ENCODE data around the gene GSTM4. TPM values are rescaled to one million over a fixed set of nuclear protein-coding genes. Genes with fewer than 3 reads are reported as not detected.

Gene GSTM4
- total and polyA plus RNA-seq, 2 donors (not counting 1 experiment from before 2014, with no cell fraction given), result 28.6 to 56.5 TPM

GRCh38 chr1:109622137-109622892 is 33.6 kb upstream of the GSTM4 start:
- TF ChIP-seq CTCF (IDR thresholded peaks at IDR 0.05) (no peak), EZH2 (IDR thresholded peaks at IDR 0.05; ENCODE audit: borderline replicate concordance, insufficient read depth, low read depth, low read length, poor library complexity, severe bottlenecking) (no peak)
- peak overlapping the region; percentile 3 for H2AFZ ChIP-seq (ENCODE audit: insufficient read depth, low read depth, low read length, poor library complexity, severe bottlenecking)
- peak overlapping the region; percentile 99 for H3K4me3 Mint-ChIP-seq
- peak overlapping the region in 1 of 2 donors; percentile 64 for H3K27ac ChIP-seq (ENCODE audit: low read length in 2 of 2)
- no peaks in the 10 kb centered on the region for H3K27me3 ChIP-seq (replicated peaks in 1 of 4; ENCODE audit: control extremely low read depth in 1 of 4, control insufficient read depth in 3 of 4, insufficient read depth in 4 of 4, low read length in 3 of 4)
- peak overlapping the region; percentile 100 for H3K4me2 ChIP-seq (replicated peaks; ENCODE audit: low read depth, low read length, poor library complexity, severe bottlenecking)
- peak overlapping the region; percentile 84 for H3K27ac Mint-ChIP-seq
- DNase-seq (no peak), ATAC-seq (ENCODE audit: low read depth) (no peak)
- peak overlapping the region in 1 of 5 experiments; percentile 70 for H3K4me3 ChIP-seq (ENCODE audit: control extremely low read depth in 1 of 5, extremely low read depth in 1 of 5, insufficient read depth in 1 of 5, low read depth in 2 of 5, low read length in 4 of 5)
- intact Hi-C loops (cut with micrococcal nuclease), result loop anchor here (5.0 kb wide), 1 partner anchor 130 kb away; the partner anchor contains the start of gene CYB561D1
- H3K4me1 ChIP-seq (ENCODE audit: control insufficient read depth in 2 of 2, insufficient read depth in 2 of 2, low read length in 2 of 2), result peaks cover 45 to 60% of the 10 kb centered on the region in 2 donors
- H3K79me2 ChIP-seq (ENCODE audit: control insufficient read depth, insufficient read depth, low read length), result peaks cover 42% of the 10 kb centered on the region
- no peak overlapping the region for H3K9ac ChIP-seq (ENCODE audit: low read length)
- WGBS (ENCODE audit: insufficient coverage), result 91% methylated on average over 10 of the region's 11 CpGs
- H3K4me1 Mint-ChIP-seq, result peaks cover 63% of the 10 kb centered on the region
- no peaks in the 10 kb centered on the region for H3K27me3 Mint-ChIP-seq
- peaks cover 8% of the 10 kb centered on the region for H4K20me1 ChIP-seq (ENCODE audit: control insufficient read depth, insufficient read depth, low read length, poor library complexity, severe bottlenecking)
- peaks cover 0 to 11% of the 10 kb centered on the region in 2 experiments for H3K36me3 ChIP-seq (replicated peaks in 1 of 2; ENCODE audit: control extremely low read depth in 1 of 2, control insufficient read depth in 1 of 2, extremely low read depth in 1 of 2, insufficient read depth in 2 of 2, low read length in 1 of 2)
- no peaks in the 10 kb centered on the region for H3K9me3 ChIP-seq (ENCODE audit: control extremely low read depth in 1 of 3, control insufficient read depth in 2 of 3, insufficient read depth in 1 of 3, low read length in 2 of 3)
- CTCF ChIA-PET, result no interaction called here
- H3K9me3 Mint-ChIP-seq (ENCODE audit: insufficient read depth), result no peaks in the 10 kb centered on the region
- POLR2A ChIA-PET, result no interaction called here

- WGBS (ENCODE audit: insufficient coverage), result no CpG with 5 or more reads among the region's 3 CpGs
- CTCF ChIA-PET, result interaction anchor here (2.0 kb wide), 1 partner anchor 77 kb away, joined by 16 read pairs; no protein-coding TSS in a partner anchor
- no peak overlapping the region for H3K4me3 ChIP-seq (ENCODE audit: control extremely low read depth in 1 of 5, extremely low read depth in 1 of 5, insufficient read depth in 1 of 5, low read depth in 2 of 5, low read length in 4 of 5)
- peak overlapping the region; percentile 84 for H3K27ac Mint-ChIP-seq
- intact Hi-C loops (cut with micrococcal nuclease), result loop anchor here (5.0 kb wide), 1 partner anchor 131 kb away; the partner anchor contains the start of gene CYB561D1
- H3K4me1 ChIP-seq (ENCODE audit: control insufficient read depth in 2 of 2, insufficient read depth in 2 of 2, low read length in 2 of 2), result peaks cover 45 to 60% of the 10 kb centered on the region in 2 donors
- peaks cover 63% of the 10 kb centered on the region for H3K4me1 Mint-ChIP-seq
- ATAC-seq (ENCODE audit: low read depth), result no peak
- TF ChIP-seq CTCF (IDR thresholded peaks at IDR 0.05) (no peak), EZH2 (IDR thresholded peaks at IDR 0.05; ENCODE audit: borderline replicate concordance, insufficient read depth, low read depth, low read length, poor library complexity, severe bottlenecking) (no peak)
- H3K27me3 Mint-ChIP-seq, result no peaks in the 10 kb centered on the region
- peak overlapping the region; percentile 100 for H3K4me2 ChIP-seq (replicated peaks; ENCODE audit: low read depth, low read length, poor library complexity, severe bottlenecking)
- H3K9me3 ChIP-seq (ENCODE audit: control extremely low read depth in 1 of 3, control insufficient read depth in 2 of 3, insufficient read depth in 1 of 3, low read length in 2 of 3), result no peaks in the 10 kb centered on the region
- no peaks in the 10 kb centered on the region for H3K27me3 ChIP-seq (replicated peaks in 1 of 4; ENCODE audit: control extremely low read depth in 1 of 4, control insufficient read depth in 3 of 4, insufficient read depth in 4 of 4, low read length in 3 of 4)
- peaks cover 42% of the 10 kb centered on the region for H3K79me2 ChIP-seq (ENCODE audit: control insufficient read depth, insufficient read depth, low read length)
- H3K9ac ChIP-seq (ENCODE audit: low read length), result no peak overlapping the region
- H2AFZ ChIP-seq (ENCODE audit: insufficient read depth, low read depth, low read length, poor library complexity, severe bottlenecking), result peak overlapping the region; percentile 3
- H3K9me3 Mint-ChIP-seq (ENCODE audit: insufficient read depth), result no peaks in the 10 kb centered on the region
- H3K4me3 Mint-ChIP-seq, result peak overlapping the region; percentile 99
- peaks cover 8% of the 10 kb centered on the region for H4K20me1 ChIP-seq (ENCODE audit: control insufficient read depth, insufficient read depth, low read length, poor library complexity, severe bottlenecking)
- POLR2A ChIA-PET, result no interaction called here
- no peak for DNase-seq
- peaks cover 0 to 17% of the 10 kb centered on the region in 2 experiments for H3K36me3 ChIP-seq (replicated peaks in 1 of 2; ENCODE audit: control extremely low read depth in 1 of 2, control insufficient read depth in 1 of 2, extremely low read depth in 1 of 2, insufficient read depth in 2 of 2, low read length in 1 of 2)
- peak overlapping the region in 1 of 2 donors; percentile 64 for H3K27ac ChIP-seq (ENCODE audit: low read length in 2 of 2)
Measured at GRCh38 chr1:109622895-109623294, 33.0 kb upstream of the GSTM4 start.

All from B cell (primary cell).